ENCODE measurements around the gene HPSE2. TPM values are rescaled to one million over a fixed set of nuclear protein-coding genes. Genes with fewer than 3 reads are reported as not detected.

HPSE2 gene
- total RNA-seq, 1 donor from 2014 or later, result 3.4 TPM

- no peaks in the 10 kb centered on the region for H3K9me3 ChIP-seq
- intact Hi-C loops (cut with DNase I), result no loop called here
- H3K27me3 ChIP-seq, result no peaks in the 10 kb centered on the region
- H3K4me1 ChIP-seq, result no peaks in the 10 kb centered on the region
- DNase-seq (no peak), ATAC-seq (no peak)
- no peaks in the 10 kb centered on the region for H3K36me3 ChIP-seq
- no peak overlapping the region for H3K27ac ChIP-seq
- no peak for TF ChIP-seq CTCF (IDR thresholded peaks at IDR 0.05)
- no peak overlapping the region for H3K4me3 ChIP-seq
Observed at GRCh38 chr10:98943681-98944080, 292.0 kb downstream of the HPSE2 start.

GRCh38 chr10:98929709-98930108 lies 305.9 kb downstream of the HPSE2 start:
- Histone ChIP-seq H3K27ac (no peak overlapping the region), H3K36me3 (no peaks in the 10 kb centered on the region), H3K27me3 (no peaks in the 10 kb centered on the region), H3K4me1 (no peaks in the 10 kb centered on the region), H3K9me3 (no peaks in the 10 kb centered on the region), H3K4me3 (no peak overlapping the region)
- no peak for TF ChIP-seq CTCF (IDR thresholded peaks at IDR 0.05)
- no peak for ATAC-seq
- DNase-seq, result no peak
- intact Hi-C loops (cut with DNase I), result no loop called here

GRCh38 chr10:98925651-98926050 lies 310.0 kb downstream of the HPSE2 start:
- no peak overlapping the region for H3K4me3 ChIP-seq
- no peaks in the 10 kb centered on the region for H3K27me3 ChIP-seq
- TF ChIP-seq CTCF (IDR thresholded peaks at IDR 0.05), result no peak
- DNase-seq (no peak), ATAC-seq (no peak)
- intact Hi-C loops (cut with DNase I), result no loop called here
- H3K36me3 ChIP-seq, result no peaks in the 10 kb centered on the region
- H3K9me3 ChIP-seq, result no peaks in the 10 kb centered on the region
- no peaks in the 10 kb centered on the region for H3K4me1 ChIP-seq
- no peak overlapping the region for H3K27ac ChIP-seq

GRCh38 chr10:98924526-98924925 lies 311.1 kb downstream of the HPSE2 start:
- no peak overlapping the region for H3K4me3 ChIP-seq
- no peaks in the 10 kb centered on the region for H3K36me3 ChIP-seq
- H3K9me3 ChIP-seq, result no peaks in the 10 kb centered on the region
- no peak for DNase-seq
- H3K27me3 ChIP-seq, result no peaks in the 10 kb centered on the region
- H3K4me1 ChIP-seq, result no peaks in the 10 kb centered on the region
- no peak overlapping the region for H3K27ac ChIP-seq
- no peak for TF ChIP-seq CTCF (IDR thresholded peaks at IDR 0.05)
- ATAC-seq, result no peak
- intact Hi-C loops (cut with DNase I), result no loop called here

- no peak for TF ChIP-seq CTCF (IDR thresholded peaks at IDR 0.05)
- DNase-seq, result no peak
- ATAC-seq, result no peak
- H3K27ac ChIP-seq, result no peak overlapping the region
- no peak overlapping the region for H3K4me3 ChIP-seq
- intact Hi-C loops (cut with DNase I), result no loop called here
- H3K27me3 ChIP-seq, result no peaks in the 10 kb centered on the region
- H3K4me1 ChIP-seq, result no peaks in the 10 kb centered on the region
- H3K9me3 ChIP-seq, result no peaks in the 10 kb centered on the region
- H3K36me3 ChIP-seq, result no peaks in the 10 kb centered on the region
Observed at GRCh38 chr10:98921316-98921715, 314.3 kb downstream of the HPSE2 start.

- no peak for TF ChIP-seq CTCF (IDR thresholded peaks at IDR 0.05)
- H3K4me1 ChIP-seq, result no peaks in the 10 kb centered on the region
- intact Hi-C loops (cut with DNase I), result no loop called here
- H3K9me3 ChIP-seq, result no peaks in the 10 kb centered on the region
- H3K36me3 ChIP-seq, result no peaks in the 10 kb centered on the region
- DNase-seq, result no peak
- H3K4me3 ChIP-seq, result no peak overlapping the region
- ATAC-seq, result no peak
- no peak overlapping the region for H3K27ac ChIP-seq
- H3K27me3 ChIP-seq, result no peaks in the 10 kb centered on the region
Observed at GRCh38 chr10:98920807-98921206, 314.8 kb downstream of the HPSE2 start.
